Trophoblast cell (in vitro differentiated cells and primary cell): ENCODE data around the gene ANKRD55.

Experiments
- DNase-seq, 2 donors: peaks; one replicate each; pipeline ENCODE4 v3.0.0-alpha.2; 2016
- H2AFZ ChIP-seq: 2 replicates; pipeline ENCODE4 v1.6.1; 2013; ENCODE audit warnings: low read length, moderate library complexity, mild to moderate bottlenecking; ENCODE audit not compliant: insufficient read depth, poor library complexity
- H2AK5ac ChIP-seq: 2 replicates; pipeline ENCODE4 v1.6.1; 2013; ENCODE audit warnings: mild to moderate bottlenecking, low read length
- H2BK120ac ChIP-seq: 2 replicates; pipeline ENCODE4 v1.6.1; 2013; ENCODE audit warnings: low read length, mild to moderate bottlenecking, moderate library complexity; ENCODE audit not compliant: insufficient read depth, poor library complexity
- H2BK12ac ChIP-seq: 2 replicates; pipeline ENCODE4 v1.6.1; 2013; ENCODE audit warnings: mild to moderate bottlenecking, low read length, moderate library complexity
- H2BK5ac ChIP-seq: 2 replicates; pipeline ENCODE4 v1.6.1; 2013; ENCODE audit warnings: low read length, low read depth, moderate library complexity, mild to moderate bottlenecking; ENCODE audit not compliant: poor library complexity
- H3K14ac ChIP-seq: 2 replicates; pipeline ENCODE4 v1.6.1; 2013; ENCODE audit warnings: mild to moderate bottlenecking, low read length
- H3K18ac ChIP-seq: 2 replicates; pipeline ENCODE4 v1.6.1; 2013; ENCODE audit warnings: mild to moderate bottlenecking, low read length
- H3K23ac ChIP-seq: 2 replicates; pipeline ENCODE4 v1.6.1; 2013; ENCODE audit warnings: low read length
- H3K27ac ChIP-seq: 2 replicates; pipeline ENCODE4 v1.5.1; 2013; ENCODE audit warnings: low read depth, mild to moderate bottlenecking, inconsistent platforms, low read length, moderate library complexity
- H3K27me3 ChIP-seq: 2 replicates; pipeline ENCODE4 v1.6.1; 2013; ENCODE audit warnings: inconsistent platforms, mild to moderate bottlenecking, low read length, moderate library complexity; ENCODE audit not compliant: insufficient read depth
- H3K36me3 ChIP-seq, 2 experiments: 1 replicate in 1 of 2; 2 replicates in 1 of 2; pipeline ENCODE4 v1.6.1; 2013; ENCODE audit warnings: low read length in 2 of 2, mild to moderate bottlenecking in 2 of 2, moderate library complexity in 1 of 2; ENCODE audit not compliant: insufficient read depth in 2 of 2, control insufficient read depth in 1 of 2
- H3K4ac ChIP-seq: 2 replicates; pipeline ENCODE4 v1.6.1; 2013; ENCODE audit warnings: low read depth, mild to moderate bottlenecking, low read length, moderate library complexity
- H3K4me1 ChIP-seq, 2 experiments: 1 replicate in 1 of 2; 2 replicates in 1 of 2; pipeline ENCODE4 v1.6.1; 2013; ENCODE audit warnings: low read length in 2 of 2, mild to moderate bottlenecking in 2 of 2, moderate library complexity in 1 of 2; ENCODE audit not compliant: insufficient read depth in 2 of 2, control insufficient read depth in 1 of 2
- H3K4me2 ChIP-seq: 2 replicates; pipeline ENCODE4 v1.6.1; 2013; ENCODE audit warnings: inconsistent platforms, mild to moderate bottlenecking, low read length, moderate library complexity
- H3K4me3 ChIP-seq: 2 replicates; pipeline ENCODE4 v1.5.1; 2013; ENCODE audit warnings: mild to moderate bottlenecking, low read depth, low read length, inconsistent platforms
- H3K79me1 ChIP-seq: one replicate; pipeline ENCODE4 v1.6.1; 2013; ENCODE audit warnings: low read length
- H3K79me2 ChIP-seq: 2 replicates; pipeline ENCODE4 v1.6.1; 2013; ENCODE audit warnings: low read length, mild to moderate bottlenecking; ENCODE audit not compliant: control insufficient read depth, insufficient read depth, poor library complexity
- H3K9ac ChIP-seq: 2 replicates; pipeline ENCODE4 v1.6.1; 2013; ENCODE audit warnings: mild to moderate bottlenecking, low read length
- H3K9me3 ChIP-seq: 2 replicates; pipeline ENCODE4 v1.6.1; 2013; ENCODE audit warnings: low read depth, mild to moderate bottlenecking, control low read depth, inconsistent platforms, low read length; ENCODE audit not compliant: insufficient read depth
- H4K12ac ChIP-seq: 2 replicates; pipeline ENCODE4 v1.6.1; 2013; ENCODE audit warnings: low read depth, mild to moderate bottlenecking, low read length, moderate library complexity
- H4K8ac ChIP-seq: 2 replicates; pipeline ENCODE4 v1.6.1; 2013; ENCODE audit warnings: low read depth, mild to moderate bottlenecking, low read length, moderate library complexity
- H4K91ac ChIP-seq: one replicate; pipeline ENCODE4 v1.6.1; 2013; ENCODE audit warnings: low read depth, mild to moderate bottlenecking, low read length, moderate library complexity
- WGBS: extraction: QIAGEN DNeasy Blood & Tissue Kit; methylation state at CpG from one replicate; pipeline ENCODE4 v1.1.7; 2013; ENCODE audit warnings: missing lambda C conversion rate; ENCODE audit not compliant: insufficient read length, insufficient coverage; ENCODE audit errors: extremely low coverage; 5-methylcytosine and 5-hydroxymethylcytosine counted together

The ANKRD55 gene

DNA sequence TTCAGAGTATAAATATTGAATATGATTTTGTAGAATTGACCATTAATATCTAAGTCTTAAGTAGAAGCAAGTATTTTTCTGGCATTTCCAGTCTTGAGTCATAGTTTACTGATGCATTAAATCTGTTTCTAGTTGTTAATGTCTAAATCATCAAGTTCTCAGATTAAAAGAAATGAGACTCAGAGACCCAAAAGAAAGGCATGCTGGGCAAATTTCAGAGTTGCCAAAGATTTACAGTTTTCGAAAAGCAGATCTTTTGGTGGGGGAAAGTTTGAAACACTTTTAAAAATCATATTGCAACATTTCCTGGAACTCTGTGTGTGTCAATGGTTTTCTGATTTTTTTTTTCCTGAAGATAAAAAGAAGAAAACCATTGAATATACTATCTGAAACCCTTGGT, 60.9 kb downstream of the ANKRD55 start:
- no peaks in the 10 kb centered on the region for H3K9me3 ChIP-seq
- H3K18ac ChIP-seq = no peak overlapping the region
- H3K36me3 ChIP-seq = no peaks in the 10 kb centered on the region
- no peaks in the 10 kb centered on the region for H3K27me3 ChIP-seq
- no peak for DNase-seq
- H2BK120ac ChIP-seq = no peak overlapping the region
- H3K23ac ChIP-seq = no peak overlapping the region
- no peak overlapping the region for H2BK12ac ChIP-seq
- no peak overlapping the region for H2AFZ ChIP-seq
- no peak overlapping the region for H3K9ac ChIP-seq
- WGBS = no CpG with 5 or more reads among the region's 1 CpG
- no peak overlapping the region for H3K27ac ChIP-seq
- H3K14ac ChIP-seq = no peak overlapping the region
- peaks cover 3 to 9% of the 10 kb centered on the region in 2 experiments for H3K4me1 ChIP-seq
- no peak overlapping the region for H2BK5ac ChIP-seq
- no peak overlapping the region for H4K12ac ChIP-seq
- no peak overlapping the region for H3K4me2 ChIP-seq
- no peak overlapping the region for H4K8ac ChIP-seq
- H3K4me3 ChIP-seq = no peak overlapping the region
- H3K79me2 ChIP-seq = no peaks in the 10 kb centered on the region
- no peak overlapping the region for H3K4ac ChIP-seq
- H2AK5ac ChIP-seq = no peak overlapping the region
- no peak overlapping the region for H4K91ac ChIP-seq
- H3K79me1 ChIP-seq = no peaks in the 10 kb centered on the region

DNA sequence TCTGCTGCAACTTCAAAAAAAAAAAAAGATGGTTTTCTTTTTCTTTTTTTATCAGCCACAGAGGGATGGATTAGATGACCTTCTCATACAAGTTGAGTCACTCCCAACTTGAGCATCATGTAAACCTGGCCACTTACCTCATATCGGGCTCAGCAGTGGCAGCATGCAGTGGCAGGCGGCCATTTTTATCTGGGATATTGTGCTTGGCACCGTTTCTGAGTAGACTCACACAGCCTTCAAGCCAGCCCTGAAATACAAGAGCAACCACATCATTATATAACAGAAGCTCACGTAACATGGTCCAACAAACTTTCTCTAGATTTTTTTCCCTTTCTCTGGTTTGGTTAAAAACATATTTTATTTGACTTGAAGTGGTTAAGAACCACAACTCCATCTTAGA, 62.6 kb downstream of the ANKRD55 start:
- peaks cover 3 to 5% of the 10 kb centered on the region in 2 experiments for H3K4me1 ChIP-seq
- H3K23ac ChIP-seq = no peak overlapping the region
- no peak overlapping the region for H2AK5ac ChIP-seq
- no peak overlapping the region for H2AFZ ChIP-seq
- DNase-seq = no peak
- no peak overlapping the region for H3K4ac ChIP-seq
- no peak overlapping the region for H4K12ac ChIP-seq
- no peaks in the 10 kb centered on the region for H3K79me1 ChIP-seq
- H3K4me3 ChIP-seq = no peak overlapping the region
- no peak overlapping the region for H2BK120ac ChIP-seq
- no peak overlapping the region for H3K4me2 ChIP-seq
- H4K8ac ChIP-seq = no peak overlapping the region
- H3K9ac ChIP-seq = no peak overlapping the region
- no peak overlapping the region for H4K91ac ChIP-seq
- no peaks in the 10 kb centered on the region for H3K79me2 ChIP-seq
- WGBS = no CpG with 5 or more reads among the region's 4 CpGs
- H3K36me3 ChIP-seq = no peaks in the 10 kb centered on the region
- H2BK12ac ChIP-seq = no peak overlapping the region
- no peak overlapping the region for H3K27ac ChIP-seq
- H3K14ac ChIP-seq = no peak overlapping the region
- no peaks in the 10 kb centered on the region for H3K27me3 ChIP-seq
- H3K18ac ChIP-seq = no peak overlapping the region
- no peaks in the 10 kb centered on the region for H3K9me3 ChIP-seq
- no peak overlapping the region for H2BK5ac ChIP-seq

GRCh38 chr5:56169949-56170348, 63.2 kb downstream of the ANKRD55 start:
- DNase-seq = no peak
- no peak overlapping the region for H2AFZ ChIP-seq
- H2BK12ac ChIP-seq = no peak overlapping the region
- H3K79me1 ChIP-seq = no peaks in the 10 kb centered on the region
- no peak overlapping the region for H2BK120ac ChIP-seq
- no peak overlapping the region for H3K18ac ChIP-seq
- no peak overlapping the region for H3K4ac ChIP-seq
- no peak overlapping the region for H4K8ac ChIP-seq
- no peaks in the 10 kb centered on the region for H3K36me3 ChIP-seq
- no peaks in the 10 kb centered on the region for H3K27me3 ChIP-seq
- H3K4me1 ChIP-seq = peaks cover 0 to 2% of the 10 kb centered on the region in 2 experiments
- no peak overlapping the region for H3K4me2 ChIP-seq
- no peak overlapping the region for H3K14ac ChIP-seq
- no peak overlapping the region for H3K27ac ChIP-seq
- H3K9me3 ChIP-seq = no peaks in the 10 kb centered on the region
- no peak overlapping the region for H3K4me3 ChIP-seq
- H4K12ac ChIP-seq = no peak overlapping the region
- no peak overlapping the region for H3K23ac ChIP-seq
- no peak overlapping the region for H2AK5ac ChIP-seq
- no peaks in the 10 kb centered on the region for H3K79me2 ChIP-seq
- no peak overlapping the region for H2BK5ac ChIP-seq
- no peak overlapping the region for H3K9ac ChIP-seq
- H4K91ac ChIP-seq = no peak overlapping the region

DNA sequence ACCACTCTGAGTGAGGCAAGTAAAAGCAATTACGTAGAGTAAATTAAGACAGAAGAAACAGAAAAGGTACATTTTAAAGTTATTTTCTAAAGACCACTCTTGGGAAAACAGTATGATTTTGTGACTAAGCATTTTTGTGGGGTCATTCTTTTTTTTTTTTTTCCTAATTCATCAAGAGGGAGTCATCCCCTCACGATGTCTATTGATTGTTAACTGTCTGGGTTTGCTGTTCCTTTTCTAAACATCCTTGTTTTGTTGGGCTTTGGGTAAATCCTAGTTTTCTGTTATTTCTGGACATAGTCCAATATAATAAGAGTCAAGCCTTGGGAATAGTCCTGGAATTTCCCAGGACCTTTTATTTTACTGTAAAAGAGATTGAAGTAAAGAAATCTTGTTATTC, 63.8 kb downstream of the ANKRD55 start:
- Histone ChIP-seq H3K4me1 (peaks cover 0 to 2% of the 10 kb centered on the region in 2 experiments), H3K23ac (no peak overlapping the region), H3K9ac (no peak overlapping the region), H3K9me3 (no peaks in the 10 kb centered on the region), H4K12ac (no peak overlapping the region), H3K4me2 (no peak overlapping the region), H2BK5ac (no peak overlapping the region), H3K4ac (no peak overlapping the region), H3K18ac (no peak overlapping the region), H3K36me3 (no peaks in the 10 kb centered on the region), H3K79me1 (no peaks in the 10 kb centered on the region), H4K8ac (no peak overlapping the region), H3K79me2 (no peaks in the 10 kb centered on the region), H2AK5ac (no peak overlapping the region), H2AFZ (no peak overlapping the region), H2BK120ac (no peak overlapping the region), H3K4me3 (no peak overlapping the region), H3K27me3 (no peaks in the 10 kb centered on the region), H3K14ac (no peak overlapping the region), H3K27ac (no peak overlapping the region), H4K91ac (no peak overlapping the region), H2BK12ac (no peak overlapping the region)
- no CpG with 5 or more reads among the region's 2 CpGs for WGBS
- no peak for DNase-seq
